HCT116 (cell line): ENCODE measurements around the gene ETFA.

Source experiments
- CBX3 ChIP-seq: IDR thresholded peaks from 2 replicates; pipeline ENCODE4 v1.6.1; 2012; ENCODE audit warnings: low read depth
- CEBPB ChIP-seq: IDR thresholded peaks from 2 replicates; pipeline ENCODE4 v1.6.1; 2012; ENCODE audit warnings: low read depth
- CTCF ChIP-seq, 3 experiments: fragments of 200-600 bp in 1 of 3; sonication (generic) in 1 of 3; IDR thresholded peaks in 2 of 3; conservative IDR thresholded peaks in 1 of 3; 2 replicates each; pipeline ENCODE4 v1.5.1; 2012 to 2017; ENCODE audit warnings: low read depth in 2 of 3, low read length in 2 of 3, antibody characterized with exemption in 1 of 3, borderline replicate concordance in 1 of 3, control low read depth in 1 of 3, mild to moderate bottlenecking in 1 of 3, mixed read lengths in 1 of 3, mixed run types in 1 of 3, moderate library complexity in 1 of 3; ENCODE audit not compliant: insufficient read depth in 1 of 3
- EGR1 ChIP-seq: IDR thresholded peaks from 2 replicates; pipeline ENCODE4 v1.6.1; 2012; ENCODE audit warnings: low read depth
- EZH2 ChIP-seq: fragments of 200-600 bp; sonication (generic); IDR thresholded peaks from 2 replicates; pipeline ENCODE4 v1.6.1; 2017; ENCODE audit warnings: antibody characterized with exemption, mixed run types
- EZH2phosphoT487 ChIP-seq: fragments of 200-600 bp; IDR thresholded peaks from 2 replicates; pipeline ENCODE4 v1.6.1; 2018; ENCODE audit warnings: antibody characterized with exemption, borderline replicate concordance
- JUND ChIP-seq: IDR thresholded peaks from 2 replicates; pipeline ENCODE4 v1.6.1; 2012
- MAX ChIP-seq: IDR thresholded peaks from 2 replicates; pipeline ENCODE4 v1.6.1; 2012
- POLR2A ChIP-seq: IDR thresholded peaks from 2 replicates; pipeline ENCODE4 v1.7.0; 2011; ENCODE audit warnings: borderline replicate concordance; ENCODE audit not compliant: insufficient read depth, insufficient read length; ENCODE audit errors: extremely low read depth
- POLR2AphosphoS5 ChIP-seq: IDR thresholded peaks from 2 replicates; pipeline ENCODE4 v1.6.1; 2011; ENCODE audit warnings: mild to moderate bottlenecking, low read depth, low read length, moderate library complexity
- RAD21 ChIP-seq: IDR thresholded peaks from 2 replicates; pipeline ENCODE4 v1.6.1; 2012; ENCODE audit warnings: low read depth, mild to moderate bottlenecking
- REST ChIP-seq: IDR thresholded peaks from 2 replicates; pipeline ENCODE4 v1.6.1; 2012; ENCODE audit warnings: low read depth
- SP1 ChIP-seq: IDR thresholded peaks from 2 replicates; pipeline ENCODE4 v1.6.1; 2012; ENCODE audit warnings: low read depth
- YY1 ChIP-seq: IDR thresholded peaks from 2 replicates; pipeline ENCODE4 v1.6.1; 2011; ENCODE audit warnings: low read length, low read depth, moderate library complexity, mild to moderate bottlenecking; ENCODE audit not compliant: insufficient replicate concordance; ENCODE audit errors: extremely low read depth

GRCh38 chr15:76274821-76275220 lies 36.4 kb downstream of the ETFA start:
- TF ChIP-seq CTCF (IDR thresholded peaks at IDR 0.05 in 2 of 3, conservative IDR thresholded peaks at IDR 0.05 in 1 of 3; ENCODE audit: borderline replicate concordance in 1 of 3, insufficient read depth in 1 of 3, low read depth in 2 of 3, low read length in 2 of 3): no peak
- no peak for TF ChIP-seq MAX
- TF ChIP-seq EGR1: no peak
- TF ChIP-seq POLR2AphosphoS5: no peak
- no peak for TF ChIP-seq EZH2phosphoT487
- no peak for TF ChIP-seq POLR2A
- TF ChIP-seq EZH2: no peak
- no peak for TF ChIP-seq RAD21
- no peak for TF ChIP-seq SP1
- no peak for TF ChIP-seq REST
- TF ChIP-seq JUND: no peak
- TF ChIP-seq YY1: no peak
- TF ChIP-seq CBX3: no peak
- no peak for TF ChIP-seq CEBPB
